ENCODE results near the gene ATP6V0A1.
"Not testable (repeated sequence)": the region's sequence is repeated elsewhere in the genome, so short reads cannot be mapped to it uniquely, and the experiment has no call there.

The ATP6V0A1 gene

DNA sequence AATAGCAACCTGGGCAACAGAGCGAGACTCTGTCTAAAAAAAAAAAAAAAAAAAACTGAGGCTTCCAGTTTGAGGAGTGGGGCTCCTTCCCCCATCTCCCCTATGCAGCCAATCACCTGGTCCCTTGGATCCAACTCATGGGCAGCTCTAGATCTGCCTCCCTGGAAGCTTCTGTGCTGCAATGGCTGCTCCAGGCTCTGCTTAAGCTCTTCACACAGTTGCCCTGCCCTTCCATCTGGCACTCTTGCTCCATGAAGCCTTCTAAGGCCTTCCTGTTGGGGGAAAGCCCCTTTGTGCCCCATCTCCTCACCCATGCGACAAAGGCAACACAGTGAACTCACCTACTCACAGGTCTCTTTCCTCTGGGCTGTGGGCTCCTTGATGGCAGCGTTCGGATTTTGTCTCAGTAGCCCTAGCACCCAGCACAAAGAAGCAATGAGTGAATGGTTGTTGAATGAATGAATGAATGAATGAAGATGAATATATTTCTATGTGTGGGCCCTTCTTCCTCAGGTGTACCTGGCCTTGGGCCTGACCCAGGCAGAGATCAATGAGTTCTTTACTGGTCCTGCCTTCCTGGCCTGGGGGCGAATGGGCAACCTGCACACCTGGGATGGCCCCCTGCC is 79.3 kb downstream of the ATP6V0A1 start:
- no peak for DNase-seq (ENCODE audit: extremely low spot score)
- TF ChIP-seq LEF1 (IDR thresholded peaks at IDR 0.05; ENCODE audit: borderline replicate concordance) (no peak), SP1 (IDR thresholded peaks at IDR 0.05) (no peak), CTBP1 (IDR thresholded peaks at IDR 0.05; ENCODE audit: borderline replicate concordance) (no peak), HDGF (IDR thresholded peaks at IDR 0.05; ENCODE audit: borderline replicate concordance) (no peak), ELF4 (IDR thresholded peaks at IDR 0.05) (no peak), FOXA1 (IDR thresholded peaks at IDR 0.05) (no peak), FOXM1 (IDR thresholded peaks at IDR 0.05; ENCODE audit: borderline replicate concordance) (no peak), ARNT (IDR thresholded peaks at IDR 0.05) (no peak), L3MBTL2 (conservative IDR thresholded peaks at IDR 0.05) (no peak), BHLHE40 (IDR thresholded peaks at IDR 0.05; ENCODE audit: borderline replicate concordance) (no peak), NFRKB (IDR thresholded peaks at IDR 0.05) (no peak), SUZ12 (IDR thresholded peaks at IDR 0.05) (no peak), ZNF384 (IDR thresholded peaks at IDR 0.05) (no peak)
- TF ChIP-seq, protein P1, sequence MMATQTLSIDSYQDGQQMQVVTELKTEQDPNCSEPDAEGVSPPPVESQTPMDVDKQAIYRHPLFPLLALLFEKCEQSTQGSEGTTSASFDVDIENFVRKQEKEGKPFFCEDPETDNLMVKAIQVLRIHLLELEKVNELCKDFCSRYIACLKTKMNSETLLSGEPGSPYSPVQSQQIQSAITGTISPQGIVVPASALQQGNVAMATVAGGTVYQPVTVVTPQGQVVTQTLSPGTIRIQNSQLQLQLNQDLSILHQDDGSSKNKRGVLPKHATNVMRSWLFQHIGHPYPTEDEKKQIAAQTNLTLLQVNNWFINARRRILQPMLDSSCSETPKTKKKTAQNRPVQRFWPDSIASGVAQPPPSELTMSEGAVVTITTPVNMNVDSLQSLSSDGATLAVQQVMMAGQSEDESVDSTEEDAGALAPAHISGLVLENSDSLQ (IDR thresholded peaks at IDR 0.05) = no peak
- ChIA-PET POLR2A (interaction anchor here (0.7 to 3.4 kb wide), 4 partner anchors 15 to 66 kb away, joined by 3 to 37 read pairs (median 9); partner anchors contain the start of genes HSD17B1 and MLX), CTCF (no interaction called here)

DNA sequence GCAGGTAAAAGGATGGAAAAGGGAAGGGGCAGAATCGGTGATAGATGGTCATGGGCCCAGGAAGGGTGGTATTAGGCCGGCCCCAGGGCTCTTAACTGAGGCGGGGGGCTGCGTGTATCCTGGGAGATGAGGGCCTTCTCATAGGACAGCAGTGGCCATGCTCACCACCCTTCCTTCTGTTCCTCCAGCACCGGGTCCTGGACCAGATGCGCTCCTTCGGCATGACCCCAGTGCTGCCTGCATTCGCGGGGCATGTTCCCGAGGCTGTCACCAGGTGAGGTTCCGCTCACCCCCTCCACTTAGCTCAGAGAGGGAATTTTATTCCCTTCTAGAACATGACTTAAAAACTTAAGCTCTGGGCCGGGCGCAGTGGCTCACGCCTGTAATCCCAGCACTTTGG is 79.8 kb downstream of the ATP6V0A1 start:
- ChIA-PET POLR2A (interaction anchor here (0.7 to 1.1 kb wide), 4 partner anchors 16 to 66 kb away, joined by 3 to 4 read pairs (median 3); no protein-coding TSS in a partner anchor), CTCF (no interaction called here)
- TF ChIP-seq FOXA1 (IDR thresholded peaks at IDR 0.05) (no peak), ZNF384 (IDR thresholded peaks at IDR 0.05) (no peak), NFRKB (IDR thresholded peaks at IDR 0.05) (no peak), FOXK2 (IDR thresholded peaks at IDR 0.05) (no peak), CTBP1 (IDR thresholded peaks at IDR 0.05; ENCODE audit: borderline replicate concordance) (no peak), ELF4 (IDR thresholded peaks at IDR 0.05) (no peak), BHLHE40 (IDR thresholded peaks at IDR 0.05; ENCODE audit: borderline replicate concordance) (no peak), LEF1 (IDR thresholded peaks at IDR 0.05; ENCODE audit: borderline replicate concordance) (no peak)
- TF ChIP-seq, protein P1 (IDR thresholded peaks at IDR 0.05) = no peak
- DNase-seq (ENCODE audit: extremely low spot score) = no peak

DNA sequence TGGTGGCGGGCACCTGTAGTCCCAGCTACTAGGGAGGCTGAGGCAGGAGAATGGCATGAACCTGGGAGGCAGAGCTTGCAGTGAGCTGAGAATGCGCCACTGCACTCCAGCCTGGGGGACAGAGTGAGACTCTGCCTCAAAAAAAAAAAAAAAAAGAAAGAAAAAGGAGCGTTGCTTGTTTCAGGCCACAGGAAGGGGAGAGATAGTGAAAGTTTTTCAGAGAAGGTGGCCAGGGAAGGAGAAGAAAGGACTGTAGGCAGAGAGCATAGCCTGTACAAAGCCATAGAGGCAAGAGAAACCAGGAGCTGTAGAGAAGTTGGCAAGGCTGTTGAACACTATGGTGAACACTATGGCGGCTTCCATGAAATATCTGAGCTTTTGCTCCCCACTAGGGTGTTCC is 81.9 kb downstream of the ATP6V0A1 start:
- POLR2A ChIA-PET = interaction anchor here (1.2 to 1.8 kb wide), 2 partner anchors 14 to 30 kb away, joined by 4 to 16 read pairs; no protein-coding TSS in a partner anchor
- CTCF ChIA-PET = interaction anchor here (0.6 kb wide), 1 partner anchor 896 kb away, joined by 3 read pairs; no protein-coding TSS in a partner anchor
- not testable (repeated sequence) for DNase-seq (ENCODE audit: extremely low spot score)

DNA sequence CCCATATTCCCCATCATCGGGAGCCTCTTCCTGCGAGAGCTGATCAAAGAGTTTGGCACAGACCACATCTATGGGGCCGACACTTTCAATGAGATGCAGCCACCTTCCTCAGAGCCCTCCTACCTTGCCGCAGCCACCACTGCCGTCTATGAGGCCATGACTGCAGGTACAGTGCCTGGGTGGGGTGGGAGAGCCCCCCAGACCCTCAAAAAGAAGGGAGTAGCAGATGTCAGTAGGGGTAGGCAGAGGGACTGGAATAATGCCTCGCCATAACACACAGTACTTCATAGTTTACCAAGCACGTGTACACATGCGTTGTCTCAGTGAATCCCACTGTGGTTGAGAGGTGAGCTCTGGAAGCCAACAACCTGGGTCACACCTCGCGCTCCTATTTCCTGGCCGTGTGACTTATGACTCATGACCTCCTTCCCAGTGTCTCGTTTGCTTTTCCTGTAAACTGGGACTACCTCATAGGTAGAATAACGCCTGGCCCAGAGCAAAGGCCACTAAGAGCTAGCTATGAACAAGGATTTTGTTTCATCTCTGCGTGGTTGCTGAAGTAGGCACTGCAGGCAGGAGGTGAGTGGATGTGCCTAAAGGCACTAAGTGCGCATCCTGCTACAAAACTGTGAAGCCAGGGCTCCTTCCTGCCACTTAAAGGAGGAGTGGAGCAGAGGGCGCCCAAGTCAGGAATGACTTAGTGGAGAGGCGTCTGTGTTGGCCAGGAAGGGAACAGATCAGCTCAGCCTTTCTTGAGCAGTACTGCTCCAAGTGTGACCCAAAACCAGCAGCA is 82.6 kb downstream of the ATP6V0A1 start:
- ChIA-PET CTCF (no interaction called here), POLR2A (interaction anchor here (0.6 to 1.8 kb wide), 4 partner anchors 9 to 29 kb away, joined by 3 to 16 read pairs (median 4); no protein-coding TSS in a partner anchor)
- TF ChIP-seq CTBP1 (IDR thresholded peaks at IDR 0.05; ENCODE audit: borderline replicate concordance) (no peak), ZNF384 (IDR thresholded peaks at IDR 0.05) (no peak), HDGF (IDR thresholded peaks at IDR 0.05; ENCODE audit: borderline replicate concordance) (no peak), LEF1 (IDR thresholded peaks at IDR 0.05; ENCODE audit: borderline replicate concordance) (no peak), SP1 (IDR thresholded peaks at IDR 0.05) (no peak), SUZ12 (IDR thresholded peaks at IDR 0.05) (no peak), L3MBTL2 (conservative IDR thresholded peaks at IDR 0.05) (no peak), ARNT (IDR thresholded peaks at IDR 0.05) (no peak), BHLHE40 (IDR thresholded peaks at IDR 0.05; ENCODE audit: borderline replicate concordance) (no peak), TARDBP (IDR thresholded peaks at IDR 0.05) (no peak), NFRKB (IDR thresholded peaks at IDR 0.05) (no peak), FOXA1 (IDR thresholded peaks at IDR 0.05) (no peak), ELF4 (IDR thresholded peaks at IDR 0.05) (no peak)
- TF ChIP-seq, protein P1 (IDR thresholded peaks at IDR 0.05) = no peak
- DNase-seq (ENCODE audit: extremely low spot score) = no peak

DNA sequence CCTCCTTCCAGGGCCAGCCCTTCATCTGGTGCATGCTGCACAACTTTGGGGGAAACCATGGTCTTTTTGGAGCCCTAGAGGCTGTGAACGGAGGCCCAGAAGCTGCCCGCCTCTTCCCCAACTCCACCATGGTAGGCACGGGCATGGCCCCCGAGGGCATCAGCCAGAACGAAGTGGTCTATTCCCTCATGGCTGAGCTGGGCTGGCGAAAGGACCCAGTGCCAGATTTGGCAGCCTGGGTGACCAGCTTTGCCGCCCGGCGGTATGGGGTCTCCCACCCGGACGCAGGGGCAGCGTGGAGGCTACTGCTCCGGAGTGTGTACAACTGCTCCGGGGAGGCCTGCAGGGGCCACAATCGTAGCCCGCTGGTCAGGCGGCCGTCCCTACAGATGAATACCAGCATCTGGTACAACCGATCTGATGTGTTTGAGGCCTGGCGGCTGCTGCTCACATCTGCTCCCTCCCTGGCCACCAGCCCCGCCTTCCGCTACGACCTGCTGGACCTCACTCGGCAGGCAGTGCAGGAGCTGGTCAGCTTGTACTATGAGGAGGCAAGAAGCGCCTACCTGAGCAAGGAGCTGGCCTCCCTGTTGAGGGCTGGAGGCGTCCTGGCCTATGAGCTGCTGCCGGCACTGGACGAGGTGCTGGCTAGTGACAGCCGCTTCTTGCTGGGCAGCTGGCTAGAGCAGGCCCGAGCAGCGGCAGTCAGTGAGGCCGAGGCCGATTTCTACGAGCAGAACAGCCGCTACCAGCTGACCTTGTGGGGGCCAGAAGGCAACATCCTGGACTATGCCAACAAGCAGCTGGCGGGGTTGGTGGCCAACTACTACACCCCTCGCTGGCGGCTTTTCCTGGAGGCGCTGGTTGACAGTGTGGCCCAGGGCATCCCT is 84.8 kb downstream of the ATP6V0A1 start:
- TF ChIP-seq L3MBTL2 (conservative IDR thresholded peaks at IDR 0.05) = no peak
- TF ChIP-seq HDGF (IDR thresholded peaks at IDR 0.05; ENCODE audit: borderline replicate concordance) = no peak
- TF ChIP-seq SP1 (IDR thresholded peaks at IDR 0.05) = no peak
- no peak for TF ChIP-seq CTBP1 (IDR thresholded peaks at IDR 0.05; ENCODE audit: borderline replicate concordance)
- TF ChIP-seq SUZ12 (IDR thresholded peaks at IDR 0.05) = no peak
- TF ChIP-seq ARNT (IDR thresholded peaks at IDR 0.05) = no peak
- TF ChIP-seq FOXA1 (IDR thresholded peaks at IDR 0.05) = no peak
- TF ChIP-seq, protein P1 (IDR thresholded peaks at IDR 0.05) = no peak
- no peak for TF ChIP-seq ZNF384 (IDR thresholded peaks at IDR 0.05)
- TF ChIP-seq NFRKB (IDR thresholded peaks at IDR 0.05) = no peak
- TF ChIP-seq ELF4 (IDR thresholded peaks at IDR 0.05) = no peak
- TF ChIP-seq FOXM1 (IDR thresholded peaks at IDR 0.05; ENCODE audit: borderline replicate concordance) = no peak
- TF ChIP-seq LEF1 (IDR thresholded peaks at IDR 0.05; ENCODE audit: borderline replicate concordance) = no peak
- no peak for TF ChIP-seq FOXK2 (IDR thresholded peaks at IDR 0.05)
- no peak for TF ChIP-seq TARDBP (IDR thresholded peaks at IDR 0.05)
- TF ChIP-seq BHLHE40 (IDR thresholded peaks at IDR 0.05; ENCODE audit: borderline replicate concordance) = no peak
- POLR2A ChIA-PET = no interaction called here
- CTCF ChIA-PET = no interaction called here
- DNase-seq (ENCODE audit: extremely low spot score) = no peak

All from HEK293T (cell line).